CD8-positive, alpha-beta memory T cell (primary cell): ENCODE measurements around the gene TNP1. TPM values are rescaled to one million over a fixed set of nuclear protein-coding genes. Genes with fewer than 3 reads are reported as not detected.

Source experiments
- CTCF ChIA-PET: fragments of 350-600 bp; sonication (Branson Sonifier 250); formaldehyde crosslinking; loops from one replicate; lab custom pipeline; 2021; ENCODE audit warnings: antibody characterized with exemption; lab: Charles Lee
- POLR2A ChIA-PET: fragments of 350-600 bp; sonication (Branson Sonifier 250); formaldehyde crosslinking; loops from one replicate; lab custom pipeline; 2021; ENCODE audit warnings: antibody characterized with exemption; lab: Charles Lee
- DNase-seq, 5 donors: peaks; one replicate each; pipeline versions ENCODE4 v3.0.0 to v3.0.0-alpha.2; 2020 to 2022; ENCODE audit warnings: mixed read lengths in 1 of 5
- H3K27ac ChIP-seq: one replicate; pipeline ENCODE4 v1.7.0; 2013; ENCODE audit warnings: low read depth, mild to moderate bottlenecking, low read length, moderate library complexity
- H3K27me3 ChIP-seq: 2 replicates; pipeline ENCODE4 v1.7.0; 2013; ENCODE audit warnings: low read length, mild to moderate bottlenecking; ENCODE audit not compliant: insufficient read depth, poor library complexity, severe bottlenecking
- H3K36me3 ChIP-seq: 2 replicates; pipeline ENCODE4 v1.7.0; 2013; ENCODE audit warnings: mild to moderate bottlenecking, low read length, moderate library complexity; ENCODE audit not compliant: insufficient read depth
- H3K4me1 ChIP-seq: 2 replicates; pipeline ENCODE4 v1.7.0; 2013; ENCODE audit warnings: mild to moderate bottlenecking, low read length, moderate library complexity; ENCODE audit not compliant: insufficient read depth
- H3K4me3 ChIP-seq: 2 replicates; pipeline ENCODE4 v1.7.0; 2013; ENCODE audit warnings: mild to moderate bottlenecking, low read length
- H3K9me3 ChIP-seq: 2 replicates; pipeline ENCODE4 v1.7.0; 2013; ENCODE audit warnings: mild to moderate bottlenecking, low read length
- H3K27ac Mint-ChIP-seq, 8 donors: one replicate each; pipeline ENCODE4 v1.8.0; 2020 to 2021; ENCODE audit warnings: mixed read lengths in 8 of 8, mild to moderate bottlenecking in 6 of 8, inconsistent platforms in 3 of 8, moderate library complexity in 3 of 8
- H3K27me3 Mint-ChIP-seq, 2 donors: one replicate each; pipeline ENCODE4 v1.8.0; 2020 to 2021; ENCODE audit warnings: mixed read lengths in 2 of 2, mild to moderate bottlenecking in 1 of 2, moderate library complexity in 1 of 2
- H3K36me3 Mint-ChIP-seq, 3 donors: one replicate each; pipeline ENCODE4 v1.8.0; 2020 to 2021; ENCODE audit warnings: mixed read lengths in 3 of 3, inconsistent platforms in 1 of 3, mild to moderate bottlenecking in 1 of 3
- H3K4me1 Mint-ChIP-seq, 3 donors: one replicate each; pipeline ENCODE4 v1.8.0; 2020 to 2021; ENCODE audit warnings: mixed read lengths in 3 of 3, inconsistent platforms in 1 of 3, mild to moderate bottlenecking in 1 of 3
- H3K4me3 Mint-ChIP-seq, 7 donors: one replicate each; pipeline ENCODE4 v1.8.0; 2020 to 2021; ENCODE audit warnings: mixed read lengths in 7 of 7, mild to moderate bottlenecking in 6 of 7, moderate library complexity in 4 of 7, inconsistent platforms in 2 of 7
- H3K9me3 Mint-ChIP-seq, 5 donors: one replicate each; pipeline ENCODE4 v1.8.0; 2020 to 2022; ENCODE audit warnings: mixed read lengths in 5 of 5, mild to moderate bottlenecking in 3 of 5, moderate library complexity in 2 of 5, inconsistent platforms in 1 of 5
- polyA plus RNA-seq: library from polyadenylated mRNA; unstranded; fragments of 300-500 nt; fragmentation: Illumina TruSeq; gene quantifications from one replicate; pipeline ENCODE4 v1.2.3, GENCODE V29; 2021
- total RNA-seq, 2 experiments: library from RNA; stranded (reverse); gene quantifications; one replicate each; pipeline ENCODE4 v1.2.3, GENCODE V29; 2021

Gene TNP1
- total and polyA plus RNA-seq, 3 experiments from 2014 or later: not detected

- no peaks in the 10 kb centered on the region for H3K27me3 ChIP-seq
- CTCF ChIA-PET: no interaction called here
- no peak for DNase-seq
- no peaks in the 10 kb centered on the region for H3K9me3 ChIP-seq
- no peak overlapping the region for H3K27ac ChIP-seq
- H3K27me3 Mint-ChIP-seq: peaks cover 4 to 9% of the 10 kb centered on the region in 2 donors
- POLR2A ChIA-PET: no interaction called here
- H3K36me3 Mint-ChIP-seq: peaks cover 0 to 3% (median 0%) of the 10 kb centered on the region in 3 donors
- no peaks in the 10 kb centered on the region for H3K36me3 ChIP-seq
- no peak overlapping the region for H3K4me3 Mint-ChIP-seq
- no peaks in the 10 kb centered on the region for H3K4me1 ChIP-seq
- no peaks in the 10 kb centered on the region for H3K4me1 Mint-ChIP-seq
- no peak overlapping the region for H3K27ac Mint-ChIP-seq
- peaks cover 4 to 15% (median 9%) of the 10 kb centered on the region in 5 donors for H3K9me3 Mint-ChIP-seq
- no peak overlapping the region for H3K4me3 ChIP-seq
Observed at GRCh38 chr2:216897561-216898203, 37.8 kb upstream of the TNP1 start.

DNA sequence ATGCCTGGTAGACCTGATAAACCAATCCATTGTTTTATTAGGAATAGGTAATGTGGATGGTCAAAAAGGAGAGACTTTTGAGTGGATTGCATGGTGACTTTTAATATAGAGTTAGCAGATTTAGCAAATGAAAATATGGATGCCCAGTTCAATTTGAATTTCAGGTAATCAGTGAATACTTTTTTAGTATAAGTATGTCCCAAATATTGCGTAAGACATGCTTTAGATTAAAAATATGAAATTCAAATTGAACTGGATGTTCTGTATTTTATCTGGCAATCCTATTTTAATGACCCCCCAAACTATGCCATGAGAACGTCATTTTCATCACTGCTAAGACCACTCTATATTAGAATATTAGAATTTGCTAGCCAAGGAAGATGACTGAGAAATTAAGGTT, 30.3 kb upstream of the TNP1 start:
- Histone ChIP-seq H3K27me3 (no peaks in the 10 kb centered on the region), H3K27ac (no peak overlapping the region), H3K4me3 (no peak overlapping the region), H3K9me3 (no peaks in the 10 kb centered on the region), H3K4me1 (no peaks in the 10 kb centered on the region), H3K36me3 (no peaks in the 10 kb centered on the region)
- H3K27me3 Mint-ChIP-seq: peaks cover 2 to 3% of the 10 kb centered on the region in 2 donors
- CTCF ChIA-PET: no interaction called here
- H3K4me3 Mint-ChIP-seq: no peak overlapping the region
- H3K27ac Mint-ChIP-seq: no peak overlapping the region
- H3K36me3 Mint-ChIP-seq: no peaks in the 10 kb centered on the region
- H3K4me1 Mint-ChIP-seq: no peaks in the 10 kb centered on the region
- H3K9me3 Mint-ChIP-seq: no peaks in the 10 kb centered on the region
- POLR2A ChIA-PET: no interaction called here
- no peak for DNase-seq

- ChIA-PET POLR2A (no interaction called here), CTCF (no interaction called here)
- Mint-ChIP-seq H3K9me3 (no peaks in the 10 kb centered on the region), H3K4me1 (no peaks in the 10 kb centered on the region), H3K4me3 (no peak overlapping the region), H3K36me3 (no peaks in the 10 kb centered on the region), H3K27ac (no peak overlapping the region), H3K27me3 (peaks cover 2 to 3% of the 10 kb centered on the region in 2 donors)
- Histone ChIP-seq H3K27ac (no peak overlapping the region), H3K4me3 (no peak overlapping the region), H3K4me1 (no peaks in the 10 kb centered on the region), H3K36me3 (no peaks in the 10 kb centered on the region), H3K27me3 (no peaks in the 10 kb centered on the region), H3K9me3 (no peaks in the 10 kb centered on the region)
- DNase-seq: no peak
Observed at GRCh38 chr2:216888887-216889622, 29.2 kb upstream of the TNP1 start.

DNA sequence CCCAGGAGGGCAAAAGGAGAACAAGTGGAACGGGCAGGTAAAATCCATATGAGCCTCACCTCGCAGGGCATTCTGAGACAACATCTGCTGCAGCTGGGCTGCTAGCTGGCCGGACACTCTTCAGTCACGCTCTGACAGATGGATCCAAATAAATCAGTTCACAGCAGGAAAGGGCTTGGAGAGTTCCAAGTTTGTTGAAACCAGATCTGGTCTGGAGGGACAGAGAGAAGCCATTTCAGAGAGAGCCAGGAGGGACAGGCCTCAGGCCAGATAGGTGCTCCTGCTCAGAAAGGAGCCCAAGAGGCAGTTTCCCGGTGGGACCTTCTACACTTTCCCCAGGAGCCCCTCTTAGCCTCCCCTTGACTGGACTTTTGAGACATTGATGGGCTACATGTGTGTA, 28.2 kb upstream of the TNP1 start:
- no peak overlapping the region for H3K4me3 ChIP-seq
- H3K27ac ChIP-seq: no peak overlapping the region
- ChIA-PET CTCF (no interaction called here), POLR2A (no interaction called here)
- no peaks in the 10 kb centered on the region for H3K27me3 ChIP-seq
- no peaks in the 10 kb centered on the region for H3K9me3 Mint-ChIP-seq
- no peak overlapping the region for H3K4me3 Mint-ChIP-seq
- H3K4me1 Mint-ChIP-seq: no peaks in the 10 kb centered on the region
- no peaks in the 10 kb centered on the region for H3K36me3 Mint-ChIP-seq
- peaks cover 2 to 3% of the 10 kb centered on the region in 2 donors for H3K27me3 Mint-ChIP-seq
- peak overlapping the region in 1 of 8 donors; percentile 92 for H3K27ac Mint-ChIP-seq
- H3K36me3 ChIP-seq: no peaks in the 10 kb centered on the region
- no peaks in the 10 kb centered on the region for H3K9me3 ChIP-seq
- no peaks in the 10 kb centered on the region for H3K4me1 ChIP-seq
- DNase-seq: no peak

DNA sequence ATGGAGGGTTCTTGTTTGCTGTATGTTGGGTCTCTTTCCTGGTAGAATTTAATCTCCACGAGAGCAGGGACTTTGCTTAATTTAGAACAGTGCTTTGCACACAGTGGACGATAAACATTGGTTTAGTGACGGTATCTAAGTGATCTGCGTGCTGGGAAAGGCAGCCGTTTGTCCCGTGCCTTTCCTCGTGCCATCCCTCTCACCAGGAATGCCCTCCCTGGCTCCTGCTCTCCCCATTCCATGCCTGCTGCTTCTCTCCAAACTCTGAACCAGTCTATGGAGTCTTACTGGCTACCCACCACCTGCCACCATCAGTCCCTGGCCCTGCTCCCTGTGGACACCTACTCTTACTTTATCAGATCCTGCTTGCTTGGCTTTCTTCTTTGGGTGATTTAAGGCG, 27.3 kb upstream of the TNP1 start:
- DNase-seq: no peak
- Histone ChIP-seq H3K4me3 (no peak overlapping the region), H3K9me3 (no peaks in the 10 kb centered on the region), H3K27ac (no peak overlapping the region), H3K27me3 (no peaks in the 10 kb centered on the region), H3K4me1 (no peaks in the 10 kb centered on the region), H3K36me3 (no peaks in the 10 kb centered on the region)
- H3K27ac Mint-ChIP-seq: no peak overlapping the region
- no peaks in the 10 kb centered on the region for H3K36me3 Mint-ChIP-seq
- H3K4me3 Mint-ChIP-seq: no peak overlapping the region
- no peaks in the 10 kb centered on the region for H3K4me1 Mint-ChIP-seq
- no peaks in the 10 kb centered on the region for H3K9me3 Mint-ChIP-seq
- ChIA-PET POLR2A (no interaction called here), CTCF (no interaction called here)
- peaks cover 2 to 3% of the 10 kb centered on the region in 2 donors for H3K27me3 Mint-ChIP-seq

- H3K27ac Mint-ChIP-seq: no peak overlapping the region
- H3K36me3 Mint-ChIP-seq: no peaks in the 10 kb centered on the region
- Histone ChIP-seq H3K36me3 (no peaks in the 10 kb centered on the region), H3K27ac (no peak overlapping the region), H3K9me3 (no peaks in the 10 kb centered on the region), H3K4me1 (peaks cover 6% of the 10 kb centered on the region), H3K27me3 (no peaks in the 10 kb centered on the region), H3K4me3 (no peak overlapping the region)
- H3K4me1 Mint-ChIP-seq: peaks cover 0 to under 1% (median 0%) of the 10 kb centered on the region in 3 donors
- ChIA-PET CTCF (no interaction called here), POLR2A (no interaction called here)
- DNase-seq: no peak
- H3K27me3 Mint-ChIP-seq: peaks cover 0 to under 1% of the 10 kb centered on the region in 2 donors
- no peak overlapping the region for H3K4me3 Mint-ChIP-seq
- H3K9me3 Mint-ChIP-seq: peaks cover 0 to 3% (median 0%) of the 10 kb centered on the region in 5 donors
Observed at GRCh38 chr2:216885117-216885553, 25.3 kb upstream of the TNP1 start.

- peaks cover 2 to 5% of the 10 kb centered on the region in 2 donors for H3K27me3 Mint-ChIP-seq
- Histone ChIP-seq H3K27ac (no peak overlapping the region), H3K27me3 (no peaks in the 10 kb centered on the region), H3K9me3 (no peaks in the 10 kb centered on the region), H3K36me3 (no peaks in the 10 kb centered on the region), H3K4me3 (no peak overlapping the region), H3K4me1 (peaks cover 6% of the 10 kb centered on the region)
- no peak for DNase-seq
- H3K4me1 Mint-ChIP-seq: peaks cover 0 to 5% (median 0%) of the 10 kb centered on the region in 3 donors
- H3K9me3 Mint-ChIP-seq: peaks cover 0 to 3% (median 0%) of the 10 kb centered on the region in 5 donors
- H3K4me3 Mint-ChIP-seq: no peak overlapping the region
- H3K27ac Mint-ChIP-seq: no peak overlapping the region
- H3K36me3 Mint-ChIP-seq: no peaks in the 10 kb centered on the region
- ChIA-PET CTCF (no interaction called here), POLR2A (no interaction called here)
Observed at GRCh38 chr2:216884347-216884746, 24.5 kb upstream of the TNP1 start.

GRCh38 chr2:216882876-216883275, 23.0 kb upstream of the TNP1 start:
- no peaks in the 10 kb centered on the region for H3K36me3 Mint-ChIP-seq
- H3K4me3 Mint-ChIP-seq: no peak overlapping the region
- DNase-seq: no peak
- H3K4me1 Mint-ChIP-seq: peaks cover 0 to 5% (median 0%) of the 10 kb centered on the region in 3 donors
- peaks cover 0 to 3% (median 0%) of the 10 kb centered on the region in 5 donors for H3K9me3 Mint-ChIP-seq
- H3K27me3 Mint-ChIP-seq: peaks cover 4 to 9% of the 10 kb centered on the region in 2 donors
- H3K27ac Mint-ChIP-seq: no peak overlapping the region
- no peak overlapping the region for H3K4me3 ChIP-seq
- H3K27ac ChIP-seq: peak overlapping the region; percentile 43
- H3K9me3 ChIP-seq: no peaks in the 10 kb centered on the region
- peaks cover 6% of the 10 kb centered on the region for H3K4me1 ChIP-seq
- ChIA-PET CTCF (no interaction called here), POLR2A (no interaction called here)
- no peaks in the 10 kb centered on the region for H3K36me3 ChIP-seq
- no peaks in the 10 kb centered on the region for H3K27me3 ChIP-seq
